Type B pancreatic cell (in vitro differentiated cells): ENCODE data around the gene GREM1. TPM values are rescaled to one million over a fixed set of nuclear protein-coding genes. Genes with fewer than 3 reads are reported as not detected.
A peak's percentile ranks its signal among the peaks of the same experiment; 100 is the strongest.

Experiments
- DNase-seq: peaks from one replicate; pipeline ENCODE4 v3.0.0; 2021; ENCODE audit warnings: mixed read lengths; ENCODE audit not compliant: unreplicated experiment; ENCODE audit errors: extremely low spot score
- H3K27ac Mint-ChIP-seq: 2 replicates; pipeline ENCODE4 v1.8.0; 2021; ENCODE audit warnings: mild to moderate bottlenecking, mixed read lengths
- H3K27me3 Mint-ChIP-seq: 2 replicates; pipeline ENCODE4 v1.8.0; 2021; ENCODE audit warnings: mixed read lengths
- H3K36me3 Mint-ChIP-seq: 2 replicates; pipeline ENCODE4 v1.8.0; 2021; ENCODE audit warnings: mixed read lengths
- H3K4me1 Mint-ChIP-seq: one replicate; pipeline ENCODE4 v1.8.0; 2021; ENCODE audit warnings: mixed read lengths; ENCODE audit not compliant: unreplicated experiment
- H3K4me3 Mint-ChIP-seq: 2 replicates; pipeline ENCODE4 v1.8.0; 2021; ENCODE audit warnings: mild to moderate bottlenecking, mixed read lengths
- H3K9me3 Mint-ChIP-seq: 2 replicates; pipeline ENCODE4 v1.8.0; 2021; ENCODE audit warnings: mixed read lengths
- total RNA-seq: library from RNA; stranded (reverse); gene quantifications from 2 replicates; pipeline ENCODE4 v1.2.1, GENCODE V29; 2021; ENCODE audit warnings: low replicate concordance
- TF ChIP-seq, protein P1 (sequence below): fragments of 200-600 bp; sonication (generic); conservative IDR thresholded peaks from 2 replicates; pipeline ENCODE4 v1.5.0; 2021; ENCODE audit warnings: antibody characterized with exemption, mild to moderate bottlenecking

GREM1 gene
- total RNA-seq, 1 donor from 2014 or later = 56.6 TPM

DNA sequence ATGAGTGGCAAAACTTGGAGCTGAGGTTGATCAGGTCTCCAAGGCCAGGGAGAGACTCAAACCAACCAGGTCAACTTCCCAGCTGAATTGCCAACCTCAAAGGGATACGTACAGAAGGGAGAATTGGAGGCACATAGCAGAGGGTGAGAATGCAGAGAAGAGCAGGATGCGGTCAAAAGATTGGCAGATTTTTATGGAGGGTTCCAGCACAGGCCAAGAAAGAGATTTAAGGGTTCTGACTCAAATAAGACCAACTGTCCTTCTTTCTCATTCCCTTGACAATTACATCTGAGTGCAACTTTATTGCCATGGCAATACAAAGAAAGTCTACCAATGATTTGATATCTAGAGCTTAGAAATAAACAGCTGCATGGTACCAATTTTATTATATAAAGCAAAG, 43.1 kb upstream of the GREM1 start:
- Mint-ChIP-seq H3K27ac (no peak overlapping the region), H3K9me3 (no peaks in the 10 kb centered on the region), H3K27me3 (no peaks in the 10 kb centered on the region), H3K36me3 (no peaks in the 10 kb centered on the region), H3K4me1 (peaks cover 29% of the 10 kb centered on the region), H3K4me3 (no peak overlapping the region)
- TF ChIP-seq, protein P1, sequence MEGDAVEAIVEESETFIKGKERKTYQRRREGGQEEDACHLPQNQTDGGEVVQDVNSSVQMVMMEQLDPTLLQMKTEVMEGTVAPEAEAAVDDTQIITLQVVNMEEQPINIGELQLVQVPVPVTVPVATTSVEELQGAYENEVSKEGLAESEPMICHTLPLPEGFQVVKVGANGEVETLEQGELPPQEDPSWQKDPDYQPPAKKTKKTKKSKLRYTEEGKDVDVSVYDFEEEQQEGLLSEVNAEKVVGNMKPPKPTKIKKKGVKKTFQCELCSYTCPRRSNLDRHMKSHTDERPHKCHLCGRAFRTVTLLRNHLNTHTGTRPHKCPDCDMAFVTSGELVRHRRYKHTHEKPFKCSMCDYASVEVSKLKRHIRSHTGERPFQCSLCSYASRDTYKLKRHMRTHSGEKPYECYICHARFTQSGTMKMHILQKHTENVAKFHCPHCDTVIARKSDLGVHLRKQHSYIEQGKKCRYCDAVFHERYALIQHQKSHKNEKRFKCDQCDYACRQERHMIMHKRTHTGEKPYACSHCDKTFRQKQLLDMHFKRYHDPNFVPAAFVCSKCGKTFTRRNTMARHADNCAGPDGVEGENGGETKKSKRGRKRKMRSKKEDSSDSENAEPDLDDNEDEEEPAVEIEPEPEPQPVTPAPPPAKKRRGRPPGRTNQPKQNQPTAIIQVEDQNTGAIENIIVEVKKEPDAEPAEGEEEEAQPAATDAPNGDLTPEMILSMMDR = no peak
- no peak for DNase-seq

DNA sequence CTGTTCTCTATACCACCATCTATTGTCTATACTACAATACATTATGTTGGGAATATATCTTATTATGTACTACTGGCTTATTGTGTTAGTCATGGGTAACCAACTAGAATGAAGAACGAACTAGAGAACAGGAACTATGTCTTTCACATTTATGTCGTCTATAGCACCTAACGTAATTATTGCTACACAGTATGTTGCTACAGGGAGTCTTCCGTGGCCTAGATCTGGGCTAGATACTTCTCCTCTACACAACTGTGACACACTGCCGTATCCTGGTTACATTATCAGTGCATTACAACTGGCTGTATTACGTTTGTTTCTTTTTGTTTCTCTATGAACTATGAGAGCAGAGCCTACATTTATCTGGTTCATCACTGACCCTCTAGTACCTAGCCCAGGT, 42.3 kb upstream of the GREM1 start:
- Mint-ChIP-seq H3K36me3 (no peaks in the 10 kb centered on the region), H3K27me3 (no peaks in the 10 kb centered on the region), H3K27ac (no peak overlapping the region), H3K4me1 (peaks cover 22% of the 10 kb centered on the region), H3K4me3 (no peak overlapping the region), H3K9me3 (no peaks in the 10 kb centered on the region)
- TF ChIP-seq, protein P1 = no peak
- no peak for DNase-seq

DNA sequence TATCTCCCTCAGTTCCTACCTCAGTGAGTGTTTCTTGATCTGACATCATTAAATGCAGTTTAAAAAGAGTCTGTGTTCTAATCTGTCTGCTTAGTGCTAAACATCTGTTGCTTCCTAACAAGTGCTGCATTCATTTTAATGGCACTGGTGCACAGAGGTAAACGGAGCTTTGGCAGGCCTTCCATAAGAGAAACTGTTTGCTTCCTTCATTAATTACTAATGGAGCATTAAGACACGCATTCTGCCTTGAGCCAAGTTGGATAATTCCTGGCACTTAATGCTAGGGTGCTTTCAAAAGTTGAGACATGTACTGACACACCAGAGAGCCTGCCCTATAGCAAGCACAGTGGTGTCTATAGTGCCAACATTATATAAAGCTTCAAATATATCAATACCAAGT, 41.6 kb upstream of the GREM1 start:
- H3K27me3 Mint-ChIP-seq = no peaks in the 10 kb centered on the region
- TF ChIP-seq, protein P1 = no peak
- no peak overlapping the region for H3K4me3 Mint-ChIP-seq
- no peaks in the 10 kb centered on the region for H3K9me3 Mint-ChIP-seq
- no peak overlapping the region for H3K27ac Mint-ChIP-seq
- H3K4me1 Mint-ChIP-seq = peaks cover 15% of the 10 kb centered on the region
- DNase-seq = no peak
- no peaks in the 10 kb centered on the region for H3K36me3 Mint-ChIP-seq

DNA sequence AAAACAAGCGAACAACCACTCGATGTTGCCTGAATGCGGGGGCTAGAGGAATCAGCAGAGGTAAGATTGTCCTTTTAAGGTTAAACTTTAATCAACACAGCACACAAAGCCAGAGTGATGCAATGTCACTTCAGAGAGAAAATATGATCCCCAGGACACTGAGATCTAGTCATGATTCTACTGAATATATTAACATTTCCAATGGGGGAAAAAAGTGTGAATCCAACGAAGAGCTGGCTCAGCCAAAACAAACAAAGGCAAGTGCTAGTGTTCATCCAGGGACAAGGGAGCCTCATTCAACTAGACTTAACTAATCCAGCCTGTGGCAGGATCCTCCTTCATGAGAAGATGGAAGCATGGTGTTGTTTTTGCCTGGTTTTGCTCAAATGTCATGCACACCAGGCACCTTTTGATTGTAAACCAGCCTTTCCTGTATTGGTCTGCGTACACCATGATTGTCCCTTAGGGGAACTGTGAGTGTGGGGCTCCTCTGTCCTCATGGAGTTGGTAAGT, 40.5 kb upstream of the GREM1 start:
- Mint-ChIP-seq H3K4me1 (peaks cover 11% of the 10 kb centered on the region), H3K4me3 (no peak overlapping the region), H3K27me3 (no peaks in the 10 kb centered on the region), H3K27ac (peak overlapping the region; percentile 2), H3K9me3 (no peaks in the 10 kb centered on the region), H3K36me3 (no peaks in the 10 kb centered on the region)
- TF ChIP-seq, protein P1 = no peak
- no peak for DNase-seq

DNA sequence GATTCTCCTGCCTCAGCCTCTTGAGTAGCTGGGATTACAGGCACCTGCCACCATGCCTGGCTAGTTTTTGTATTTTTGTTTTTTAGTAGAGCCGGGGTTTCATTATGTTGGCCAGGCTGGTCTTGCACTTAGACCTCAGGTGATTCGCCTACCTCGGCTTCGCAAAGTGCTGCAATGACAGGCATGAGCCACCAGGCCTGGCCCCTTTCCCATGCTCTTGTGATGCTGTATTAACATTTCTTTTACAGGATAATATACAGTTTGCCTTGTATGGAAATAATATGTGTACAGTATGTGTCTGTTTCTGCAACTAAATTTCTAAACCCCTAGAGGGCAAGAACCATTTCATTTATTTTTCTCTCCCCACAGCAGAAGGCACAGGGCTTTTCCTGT, 38.5 kb upstream of the GREM1 start:
- Mint-ChIP-seq H3K36me3 (no peaks in the 10 kb centered on the region), H3K4me1 (peaks cover 11% of the 10 kb centered on the region), H3K4me3 (no peak overlapping the region), H3K27ac (no peak overlapping the region), H3K27me3 (no peaks in the 10 kb centered on the region), H3K9me3 (no peaks in the 10 kb centered on the region)
- TF ChIP-seq, protein P1 = peak; percentile 44
- DNase-seq = no peak

DNA sequence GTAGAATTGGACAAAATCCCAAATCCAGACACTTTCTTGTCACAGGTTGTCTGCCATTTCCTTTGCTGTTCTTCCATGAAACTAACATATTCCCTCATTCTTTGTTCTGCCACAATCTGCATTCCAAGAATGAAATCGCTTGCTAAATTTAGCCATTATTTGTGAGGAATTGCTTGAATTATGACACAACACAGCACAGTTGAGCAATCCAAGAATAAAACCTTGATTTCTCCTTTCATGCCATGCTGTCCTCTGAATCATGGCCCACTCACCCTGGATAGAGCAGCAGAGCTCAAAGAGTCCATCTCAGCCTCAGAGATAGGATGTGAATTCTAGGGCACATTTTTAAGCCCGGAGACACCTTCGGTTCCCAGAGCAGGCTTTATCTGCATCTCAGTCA, 35.2 kb upstream of the GREM1 start:
- no peak overlapping the region for H3K4me3 Mint-ChIP-seq
- H3K4me1 Mint-ChIP-seq = peaks cover 4% of the 10 kb centered on the region
- TF ChIP-seq, protein P1 = no peak
- no peak for DNase-seq
- no peaks in the 10 kb centered on the region for H3K36me3 Mint-ChIP-seq
- no peaks in the 10 kb centered on the region for H3K9me3 Mint-ChIP-seq
- no peak overlapping the region for H3K27ac Mint-ChIP-seq
- no peaks in the 10 kb centered on the region for H3K27me3 Mint-ChIP-seq
